GM19372 (cell line): Measurements from ENCODE around the gene NCAPD2.
A peak's percentile ranks its signal among the peaks of the same experiment; 100 is the strongest.
"Not testable (repeated sequence)": the region's sequence is repeated elsewhere in the genome, so short reads cannot be mapped to it uniquely, and the experiment has no call there.

ENCODE experiments used
- ATAC-seq: cut with Tn5 transposase; IDR thresholded peaks from one replicate; pipeline ENCODE4 v1.9.1; 2021; ENCODE audit warnings: mild to moderate bottlenecking, low read depth, moderate library complexity; ENCODE audit not compliant: unreplicated experiment

Gene NCAPD2

DNA sequence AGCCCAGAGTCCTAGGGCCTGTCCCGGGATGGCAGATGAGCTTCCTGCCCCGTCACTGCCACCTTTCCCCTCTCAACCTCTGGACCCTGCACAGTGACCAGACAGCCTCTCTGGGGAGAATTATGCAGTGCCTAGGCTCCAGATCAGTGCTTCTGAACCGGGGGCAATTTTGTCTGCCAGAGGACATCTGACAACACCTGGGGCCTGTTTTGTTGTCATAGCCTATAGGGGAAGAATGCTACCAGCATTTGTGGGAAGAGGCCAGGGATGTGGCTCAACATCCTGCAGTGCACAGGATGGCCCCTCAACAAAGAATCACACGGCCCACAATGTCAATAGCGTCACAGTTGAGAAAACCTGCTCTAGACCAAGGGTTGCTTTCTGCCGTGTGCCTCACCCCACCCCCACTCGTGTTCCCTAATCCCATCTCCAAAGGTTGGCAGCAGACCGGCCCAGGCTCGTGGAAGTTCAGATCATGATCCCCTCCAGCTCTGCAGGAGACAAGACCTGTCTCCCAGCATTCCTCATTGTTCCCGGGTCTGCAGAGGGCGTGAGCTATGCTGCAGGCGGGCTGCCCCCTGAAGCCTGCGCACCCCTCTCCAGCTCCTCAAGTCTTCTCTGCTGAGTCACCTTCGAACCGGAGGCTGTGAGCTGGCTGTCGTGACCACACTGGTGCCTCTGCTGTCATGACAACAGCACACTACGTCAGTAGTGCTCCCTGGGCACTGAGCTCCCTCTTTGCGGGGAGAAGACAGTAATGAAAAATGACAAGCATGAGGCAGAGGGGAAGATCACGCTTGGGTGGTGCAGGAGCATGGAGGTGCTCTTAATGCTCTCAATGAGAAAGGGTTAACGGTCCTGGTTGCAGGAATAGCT, 38.4 kb downstream of the NCAPD2 start:
- ATAC-seq: no peak

DNA sequence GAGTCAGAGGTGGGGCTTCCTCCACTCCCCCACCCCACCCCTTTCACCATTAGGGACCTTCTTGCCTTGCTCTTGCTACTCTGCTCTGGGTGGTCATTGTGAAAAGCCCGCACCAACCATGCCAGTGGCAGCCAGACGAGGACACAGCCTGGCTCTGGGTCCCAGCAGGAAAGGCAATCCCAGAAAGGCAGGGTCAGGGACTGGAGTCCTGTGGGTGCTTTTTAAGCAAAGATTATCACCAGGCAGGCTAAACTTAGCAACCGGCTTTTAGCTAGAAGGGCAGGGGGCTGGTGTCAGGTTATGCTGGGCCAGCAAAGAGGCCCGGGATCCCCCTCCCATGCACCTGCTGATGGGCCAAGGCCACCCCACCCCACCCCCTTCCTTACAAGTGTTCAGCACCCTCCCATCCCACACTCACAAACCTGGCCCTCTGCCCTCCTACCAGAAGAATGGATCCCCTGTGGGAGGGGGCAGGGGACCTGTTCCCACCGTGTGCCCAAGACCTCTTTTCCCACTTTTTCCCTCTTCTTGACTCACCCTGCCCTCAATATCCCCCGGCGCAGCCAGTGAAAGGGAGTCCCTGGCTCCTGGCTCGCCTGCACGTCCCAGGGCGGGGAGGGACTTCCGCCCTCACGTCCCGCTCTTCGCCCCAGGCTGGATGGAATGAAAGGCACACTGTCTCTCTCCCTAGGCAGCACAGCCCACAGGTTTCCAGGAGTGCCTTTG, 39.2 kb downstream of the NCAPD2 start:
- ATAC-seq: no peak

GRCh38 chr12:6533653-6533922, 39.7 kb downstream of the NCAPD2 start:
- peak; percentile 4 for ATAC-seq

GRCh38 chr12:6533923-6534694, 40.2 kb downstream of the NCAPD2 start, which contains the start of gene GAPDH:
Gene GAPDH (plus strand): TSS chr12:6534517. CDS start chr12:6534833, 316 bp downstream.
- ATAC-seq: peak; percentile 51

DNA sequence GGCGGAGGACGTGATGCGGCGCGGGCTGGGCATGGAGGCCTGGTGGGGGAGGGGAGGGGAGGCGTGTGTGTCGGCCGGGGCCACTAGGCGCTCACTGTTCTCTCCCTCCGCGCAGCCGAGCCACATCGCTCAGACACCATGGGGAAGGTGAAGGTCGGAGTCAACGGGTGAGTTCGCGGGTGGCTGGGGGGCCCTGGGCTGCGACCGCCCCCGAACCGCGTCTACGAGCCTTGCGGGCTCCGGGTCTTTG, 40.7 kb downstream of the NCAPD2 start:
- no peak for ATAC-seq

- peak; percentile 15 for ATAC-seq
Measured at GRCh38 chr12:6534945-6535696, 41.2 kb downstream of the NCAPD2 start.

DNA sequence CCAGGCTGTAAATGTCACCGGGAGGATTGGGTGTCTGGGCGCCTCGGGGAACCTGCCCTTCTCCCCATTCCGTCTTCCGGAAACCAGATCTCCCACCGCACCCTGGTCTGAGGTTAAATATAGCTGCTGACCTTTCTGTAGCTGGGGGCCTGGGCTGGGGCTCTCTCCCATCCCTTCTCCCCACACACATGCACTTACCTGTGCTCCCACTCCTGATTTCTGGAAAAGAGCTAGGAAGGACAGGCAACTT, 41.7 kb downstream of the NCAPD2 start:
- no peak for ATAC-seq

- ATAC-seq: no peak
Measured at GRCh38 chr12:6535960-6536847, 42.3 kb downstream of the NCAPD2 start.

- ATAC-seq: no peak
Measured at GRCh38 chr12:6536894-6537579, 43.1 kb downstream of the NCAPD2 start.

- ATAC-seq: not testable (repeated sequence)
Measured at GRCh38 chr12:6537580-6538419, 43.9 kb downstream of the NCAPD2 start.

DNA sequence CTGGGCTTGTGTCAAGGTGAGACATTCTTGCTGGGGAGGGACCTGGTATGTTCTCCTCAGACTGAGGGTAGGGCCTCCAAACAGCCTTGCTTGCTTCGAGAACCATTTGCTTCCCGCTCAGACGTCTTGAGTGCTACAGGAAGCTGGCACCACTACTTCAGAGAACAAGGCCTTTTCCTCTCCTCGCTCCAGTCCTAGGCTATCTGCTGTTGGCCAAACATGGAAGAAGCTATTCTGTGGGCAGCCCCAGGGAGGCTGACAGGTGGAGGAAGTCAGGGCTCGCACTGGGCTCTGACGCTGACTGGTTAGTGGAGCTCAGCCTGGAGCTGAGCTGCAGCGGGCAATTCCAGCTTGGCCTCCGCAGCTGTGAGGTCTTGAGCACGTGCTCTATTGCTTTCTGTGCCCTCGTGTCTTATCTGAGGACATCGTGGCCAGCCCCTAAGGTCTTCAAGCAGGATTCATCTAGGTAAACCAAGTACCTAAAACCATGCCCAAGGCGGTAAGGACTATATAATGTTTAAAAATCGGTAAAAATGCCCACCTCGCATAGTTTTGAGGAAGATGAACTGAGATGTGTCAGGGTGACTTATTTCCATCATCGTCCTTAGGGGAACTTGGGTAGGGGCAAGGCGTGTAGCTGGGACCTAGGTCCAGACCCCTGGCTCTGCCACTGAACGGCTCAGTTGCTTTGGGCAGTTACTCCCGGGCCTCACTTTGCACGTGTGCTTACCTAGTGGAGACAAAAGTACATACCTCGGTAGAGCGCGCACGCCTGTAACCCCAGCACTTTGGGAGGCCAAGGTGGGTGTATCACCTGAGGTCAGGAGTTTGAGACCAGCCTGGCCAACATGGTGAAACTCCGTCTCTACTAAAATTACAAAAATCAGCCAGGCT, 44.8 kb downstream of the NCAPD2 start:
- no peak for ATAC-seq

DNA sequence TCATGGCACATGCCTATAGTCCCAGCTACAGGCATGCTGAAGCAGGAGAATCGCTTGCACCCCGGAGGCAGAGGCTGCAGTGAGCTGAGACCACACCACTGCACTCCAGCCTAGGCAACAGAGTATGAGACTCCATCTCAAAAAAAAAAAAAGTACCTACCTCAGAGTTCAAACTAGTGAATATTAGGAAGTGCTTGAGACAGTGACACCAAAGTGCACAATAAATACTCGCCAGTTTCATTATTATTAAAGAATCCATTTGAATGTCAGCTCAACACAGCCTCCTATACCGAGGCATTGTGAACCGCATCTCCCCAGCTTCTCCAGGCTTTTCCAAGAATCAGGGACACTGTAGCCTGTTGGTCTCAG, 45.4 kb downstream of the NCAPD2 start:
- no peak for ATAC-seq

- no peak for ATAC-seq
Measured at GRCh38 chr12:6539707-6540134, 45.8 kb downstream of the NCAPD2 start.

DNA sequence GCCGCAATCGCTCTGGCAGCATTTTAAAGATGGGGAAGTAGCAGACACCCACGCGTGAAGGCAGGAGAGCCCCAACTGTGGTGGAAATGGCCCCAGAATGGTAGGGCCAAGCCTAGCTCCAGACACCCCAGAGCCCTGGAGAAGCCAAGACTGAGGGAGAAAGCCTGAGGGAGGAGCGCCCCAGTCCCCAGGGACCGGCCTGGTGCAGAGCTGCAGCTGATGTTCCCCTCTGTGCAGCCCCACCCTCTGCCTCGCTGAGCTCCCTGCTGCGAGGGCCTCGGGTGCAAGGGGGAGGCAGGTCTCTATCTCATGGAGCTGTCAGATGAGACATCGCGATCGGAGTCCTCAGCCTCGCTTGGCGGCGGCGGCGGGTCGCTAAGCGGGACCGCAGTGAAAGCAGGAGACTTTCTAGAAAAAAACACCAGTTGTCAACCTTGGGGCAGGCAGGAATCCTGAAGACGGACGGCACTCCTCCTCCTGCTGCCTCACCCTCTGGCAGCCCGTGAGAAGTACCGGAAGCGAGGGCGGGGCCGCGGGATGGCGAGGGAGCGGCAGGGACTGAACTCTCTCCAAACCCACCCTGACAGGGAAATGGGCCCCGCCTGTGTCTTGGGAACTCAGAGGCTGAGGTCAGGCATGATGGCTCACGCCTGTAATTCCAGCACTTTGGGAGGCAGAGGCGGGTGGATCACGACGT, 46.4 kb downstream of the NCAPD2 start:
- no peak for ATAC-seq

DNA sequence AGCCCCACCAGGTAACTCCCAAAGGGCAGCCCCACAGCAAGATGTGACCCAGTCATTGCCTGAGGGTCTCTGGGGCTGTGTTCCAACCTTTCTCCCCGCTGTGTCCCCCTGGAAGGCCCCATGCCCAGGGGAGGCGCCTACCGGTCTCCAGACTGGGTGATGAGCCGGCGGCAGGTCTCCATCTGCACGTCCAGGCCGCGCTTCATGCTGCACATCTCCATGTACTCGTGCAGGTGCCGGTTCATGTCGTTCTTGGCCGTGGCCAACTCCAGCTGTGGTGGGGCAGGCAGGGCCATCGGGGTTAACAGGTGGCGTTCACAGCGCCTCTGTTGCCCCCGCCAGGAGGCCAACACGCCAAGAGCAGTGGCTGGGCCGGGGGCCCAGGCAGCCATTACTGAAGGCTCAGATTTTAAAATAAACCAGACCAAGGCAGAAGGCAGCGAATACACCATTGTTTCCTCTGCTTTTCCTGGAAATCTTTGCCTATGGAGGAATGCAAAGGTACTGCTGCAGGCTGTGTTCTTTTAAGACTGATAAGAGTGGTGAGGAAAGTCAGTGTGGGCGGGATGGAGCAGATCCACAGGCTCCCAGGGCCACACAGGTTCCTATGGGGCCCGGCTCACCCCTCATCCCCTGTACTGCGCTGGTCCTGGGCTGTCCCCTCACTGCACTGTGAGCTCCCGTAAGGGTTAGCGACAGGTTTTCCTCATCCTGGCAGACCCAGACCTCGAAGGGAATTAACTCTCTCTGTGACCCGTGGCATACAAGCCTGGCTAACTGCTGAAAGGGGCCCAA, 47.7 kb downstream of the NCAPD2 start:
- ATAC-seq: no peak
